Measurements from ENCODE around the gene XPO4. TPM values are rescaled to one million over a fixed set of nuclear protein-coding genes. Genes with fewer than 3 reads are reported as not detected.

XPO4 gene
- total RNA-seq, 1 donor from 2014 or later, result 15.5 TPM

GRCh38 chr13:20801707-20802106, 100.8 kb downstream of the XPO4 start:
- no peak overlapping the region for H3K27ac Mint-ChIP-seq (ENCODE audit: unreplicated experiment)
- H3K27me3 Mint-ChIP-seq (ENCODE audit: unreplicated experiment), result peaks cover 5% of the 10 kb centered on the region
- no peak overlapping the region for H3K4me3 Mint-ChIP-seq (ENCODE audit: unreplicated experiment)
- H3K36me3 Mint-ChIP-seq (ENCODE audit: unreplicated experiment), result no peaks in the 10 kb centered on the region
- peaks cover 2% of the 10 kb centered on the region for H3K9me3 Mint-ChIP-seq (ENCODE audit: unreplicated experiment)
- peaks cover 3% of the 10 kb centered on the region for H3K4me1 Mint-ChIP-seq (ENCODE audit: low read depth, unreplicated experiment)
- no peak for DNase-seq
- no peak for TF ChIP-seq CTCF (IDR thresholded peaks at IDR 0.05; ENCODE audit: partially characterized antibody, unreplicated experiment)

- H3K27ac Mint-ChIP-seq (ENCODE audit: unreplicated experiment), result no peak overlapping the region
- peaks cover 3% of the 10 kb centered on the region for H3K4me1 Mint-ChIP-seq (ENCODE audit: low read depth, unreplicated experiment)
- H3K9me3 Mint-ChIP-seq (ENCODE audit: unreplicated experiment), result no peaks in the 10 kb centered on the region
- no peaks in the 10 kb centered on the region for H3K36me3 Mint-ChIP-seq (ENCODE audit: unreplicated experiment)
- no peak for TF ChIP-seq CTCF (IDR thresholded peaks at IDR 0.05; ENCODE audit: partially characterized antibody, unreplicated experiment)
- no peak overlapping the region for H3K4me3 Mint-ChIP-seq (ENCODE audit: unreplicated experiment)
- peaks cover 5% of the 10 kb centered on the region for H3K27me3 Mint-ChIP-seq (ENCODE audit: unreplicated experiment)
- DNase-seq, result no peak
These were observed 102.7 kb downstream of the XPO4 start for GRCh38 chr13:20799726-20800416.

GRCh38 chr13:20798027-20798426, 104.5 kb downstream of the XPO4 start:
- Mint-ChIP-seq H3K36me3 (ENCODE audit: unreplicated experiment) (no peaks in the 10 kb centered on the region), H3K27me3 (ENCODE audit: unreplicated experiment) (peaks cover 6% of the 10 kb centered on the region), H3K27ac (ENCODE audit: unreplicated experiment) (no peak overlapping the region), H3K9me3 (ENCODE audit: unreplicated experiment) (no peaks in the 10 kb centered on the region), H3K4me1 (ENCODE audit: low read depth, unreplicated experiment) (peaks cover 6% of the 10 kb centered on the region), H3K4me3 (ENCODE audit: unreplicated experiment) (no peak overlapping the region)
- DNase-seq, result no peak
- TF ChIP-seq CTCF (IDR thresholded peaks at IDR 0.05; ENCODE audit: partially characterized antibody, unreplicated experiment), result no peak

GRCh38 chr13:20796791-20797508, 105.6 kb downstream of the XPO4 start:
- Mint-ChIP-seq H3K4me3 (ENCODE audit: unreplicated experiment) (no peak overlapping the region), H3K36me3 (ENCODE audit: unreplicated experiment) (no peaks in the 10 kb centered on the region), H3K27me3 (ENCODE audit: unreplicated experiment) (peaks cover 6% of the 10 kb centered on the region), H3K27ac (ENCODE audit: unreplicated experiment) (no peak overlapping the region), H3K9me3 (ENCODE audit: unreplicated experiment) (no peaks in the 10 kb centered on the region), H3K4me1 (ENCODE audit: low read depth, unreplicated experiment) (peaks cover 6% of the 10 kb centered on the region)
- no peak for DNase-seq
- TF ChIP-seq CTCF (IDR thresholded peaks at IDR 0.05; ENCODE audit: partially characterized antibody, unreplicated experiment), result no peak

GRCh38 chr13:20789665-20790064, 112.9 kb downstream of the XPO4 start:
- Mint-ChIP-seq H3K36me3 (ENCODE audit: unreplicated experiment) (no peaks in the 10 kb centered on the region), H3K27me3 (ENCODE audit: unreplicated experiment) (peaks cover 4% of the 10 kb centered on the region), H3K4me1 (ENCODE audit: low read depth, unreplicated experiment) (peaks cover 2% of the 10 kb centered on the region), H3K9me3 (ENCODE audit: unreplicated experiment) (no peaks in the 10 kb centered on the region), H3K27ac (ENCODE audit: unreplicated experiment) (no peak overlapping the region), H3K4me3 (ENCODE audit: unreplicated experiment) (no peak overlapping the region)
- DNase-seq, result no peak
- TF ChIP-seq CTCF (IDR thresholded peaks at IDR 0.05; ENCODE audit: partially characterized antibody, unreplicated experiment), result no peak

Data from glutamatergic neuron (in vitro differentiated cells).